HG02623 (cell line): ENCODE results near the gene SLC35B2.

Source experiments
- ATAC-seq: cut with Tn5 transposase; IDR thresholded peaks from one replicate; pipeline ENCODE4 v1.9.1; 2021; ENCODE audit warnings: moderate library complexity; ENCODE audit not compliant: unreplicated experiment

SLC35B2 gene

GRCh38 chr6:44223319-44224028, 33.9 kb downstream of the SLC35B2 start, which contains the start of gene SLC29A1:
SLC29A1 (plus strand) TSS chr6:44223595; CDS start chr6:44227314, 3,719 bp downstream.
- ATAC-seq: peak; percentile 42

DNA sequence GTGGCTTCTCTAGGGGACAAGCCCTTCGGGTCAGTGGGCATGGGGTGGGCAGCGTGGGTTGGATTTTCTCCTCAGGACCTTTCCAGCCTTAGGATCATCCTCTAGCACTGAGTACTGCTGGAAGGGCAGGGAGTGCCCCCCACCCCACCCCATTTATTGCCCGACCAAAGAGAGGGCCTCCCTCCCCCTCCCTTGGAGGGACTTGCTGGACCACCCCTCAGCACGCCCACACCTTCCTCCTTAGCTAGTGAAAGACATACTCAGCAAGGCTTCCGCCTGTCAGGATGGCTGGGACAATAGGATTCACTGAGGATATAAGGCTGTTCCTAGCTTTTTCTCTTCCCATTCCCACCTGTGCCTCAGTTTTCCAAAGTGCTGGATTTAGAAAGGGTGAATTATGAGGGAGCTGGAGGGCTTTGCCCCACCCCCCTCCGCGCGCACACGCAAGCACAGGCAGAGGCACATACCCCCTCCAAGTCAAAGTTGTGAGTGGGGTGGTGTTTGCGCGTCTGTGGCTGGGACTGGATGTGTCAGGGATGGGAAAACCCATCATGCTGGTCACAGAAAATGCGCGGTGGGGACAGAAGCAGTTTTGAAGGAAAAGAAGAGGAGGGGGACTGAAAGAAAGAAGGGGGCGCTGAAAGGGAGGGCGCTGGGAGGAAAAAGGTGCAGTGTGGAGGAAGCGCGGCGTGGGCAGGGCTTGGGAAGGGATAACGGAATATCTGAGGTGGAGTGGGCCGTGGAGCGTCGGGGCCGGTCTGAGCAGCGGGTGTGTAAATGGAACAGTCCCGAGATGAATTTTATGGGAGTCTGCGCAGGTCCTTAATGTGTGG, 34.6 kb downstream of the SLC35B2 start:
- ATAC-seq: no peak

GRCh38 chr6:44221961-44222335, 35.4 kb downstream of the SLC35B2 start:
- no peak for ATAC-seq

- no peak for ATAC-seq
These were observed 35.9 kb downstream of the SLC35B2 start for GRCh38 chr6:44221291-44221960.

DNA sequence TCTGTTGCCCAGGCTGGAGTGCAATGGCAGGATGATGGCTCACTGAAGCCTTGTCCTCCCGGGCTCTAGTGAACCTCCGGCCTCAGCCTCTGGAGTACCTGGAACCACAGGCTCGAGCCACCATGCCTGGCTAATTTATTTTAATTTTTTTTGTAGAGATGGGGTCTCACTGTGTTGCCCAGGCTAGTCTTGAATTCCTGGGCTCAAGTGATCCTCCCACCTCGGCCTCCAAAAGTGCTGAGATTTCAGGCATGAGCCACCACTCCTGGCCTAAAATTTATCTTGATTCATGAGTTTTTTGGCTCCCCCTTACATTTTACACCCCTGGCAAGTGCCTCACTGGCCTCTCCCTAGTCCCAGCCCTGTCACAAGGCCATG, 36.4 kb downstream of the SLC35B2 start:
- ATAC-seq: no peak

GRCh38 chr6:44219815-44220784, 37.2 kb downstream of the SLC35B2 start:
- ATAC-seq: no peak

DNA sequence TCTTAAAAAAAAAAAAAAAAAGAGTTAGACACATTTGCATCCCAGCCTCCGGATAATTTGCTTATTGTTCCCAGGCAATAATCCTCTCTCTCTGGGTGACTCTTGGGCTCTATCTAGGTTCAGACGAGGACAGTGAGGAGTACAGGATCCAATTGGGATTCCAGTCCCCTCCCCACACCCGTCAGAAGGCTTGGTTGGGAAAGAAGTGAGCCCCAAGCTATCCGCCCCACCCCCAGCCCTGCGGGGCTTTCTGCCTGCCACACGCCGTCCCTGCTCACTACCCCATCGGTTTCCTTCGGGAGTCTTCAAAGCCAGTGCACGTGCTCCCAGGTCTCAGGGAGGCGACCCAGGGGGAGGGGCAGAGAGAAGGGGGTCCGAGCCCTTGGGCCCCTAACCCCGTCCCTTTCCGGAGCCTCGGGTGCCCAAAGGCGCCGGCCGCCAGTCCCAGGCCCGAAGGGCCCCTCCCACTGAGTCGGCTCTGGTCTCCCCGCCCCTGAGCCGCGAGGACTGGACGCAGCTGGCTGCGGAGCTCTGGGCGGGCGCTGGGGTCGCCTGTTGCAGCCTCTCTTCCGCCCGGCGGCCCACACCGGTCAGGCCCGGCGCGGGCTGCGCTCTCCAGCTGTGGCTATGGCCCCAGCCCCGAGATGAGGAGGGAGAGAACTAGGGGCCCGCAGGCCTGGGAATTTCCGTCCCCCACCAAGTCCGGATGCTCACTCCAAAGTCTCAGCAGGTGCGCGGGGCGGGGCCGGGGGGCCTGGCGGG, 38.1 kb downstream of the SLC35B2 start:
- ATAC-seq: peak; percentile 38

DNA sequence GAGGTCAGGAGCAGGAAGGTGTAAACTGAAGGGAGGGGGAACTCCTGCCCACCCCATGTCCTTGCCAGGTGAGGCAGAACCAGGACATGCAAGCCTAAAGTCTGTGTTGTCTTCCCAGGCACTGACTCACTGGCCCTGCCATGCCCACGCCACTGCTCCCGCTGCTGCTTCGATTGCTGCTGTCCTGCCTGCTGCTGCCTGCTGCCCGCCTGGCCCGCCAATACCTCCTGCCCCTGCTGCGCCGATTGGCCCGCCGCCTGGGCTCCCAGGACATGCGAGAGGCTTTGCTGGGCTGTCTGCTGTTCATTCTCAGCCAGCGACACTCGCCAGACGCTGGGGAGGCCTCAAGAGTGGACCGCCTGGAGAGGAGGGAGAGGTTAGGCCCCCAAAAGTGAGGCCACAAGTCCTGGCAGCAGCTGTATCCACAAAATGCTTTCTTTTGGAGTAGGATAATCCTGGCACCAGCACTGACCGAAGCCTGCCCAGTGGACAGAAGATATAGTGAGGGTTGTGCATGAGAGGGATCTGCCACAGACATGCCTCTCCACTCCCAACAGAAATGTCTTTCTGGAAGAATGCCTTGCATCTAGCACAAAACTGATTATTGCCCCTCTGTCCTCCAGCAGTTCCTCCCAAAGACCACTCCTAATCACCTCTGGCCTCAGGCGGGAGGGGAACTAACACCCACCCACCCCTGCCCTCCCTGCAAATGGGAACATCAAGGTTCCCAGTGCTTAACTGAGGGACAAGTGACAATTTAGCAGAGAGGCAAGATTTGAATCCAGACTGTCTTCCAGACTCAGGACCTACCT, 39.8 kb downstream of the SLC35B2 start:
- no peak for ATAC-seq

- ATAC-seq: no peak
These were observed 40.5 kb downstream of the SLC35B2 start, which contains the start of gene MYMX for GRCh38 chr6:44216677-44217331. MYMX (plus strand) TSS chr6:44216926; CDS start chr6:44217472, 546 bp downstream.

DNA sequence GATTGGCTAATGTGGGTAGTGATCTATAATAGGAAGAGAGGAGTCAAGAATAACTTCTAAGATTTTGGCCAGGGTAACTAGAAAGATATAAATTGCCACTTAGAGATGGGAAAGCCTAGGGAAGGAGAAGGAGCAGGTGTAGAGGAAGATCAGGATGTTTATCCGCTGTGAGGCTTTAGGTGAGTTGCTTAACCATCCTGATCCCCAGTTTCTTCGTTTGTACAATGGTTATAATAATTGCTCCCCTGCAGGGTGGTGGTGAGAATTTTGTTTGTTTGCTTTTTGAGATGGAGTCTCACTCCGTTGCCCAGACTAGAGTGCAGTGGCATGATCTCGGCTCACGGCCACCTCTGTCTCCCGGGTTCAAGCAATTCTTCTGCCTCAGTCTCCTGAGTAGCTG, 43.0 kb downstream of the SLC35B2 start:
- no peak for ATAC-seq

DNA sequence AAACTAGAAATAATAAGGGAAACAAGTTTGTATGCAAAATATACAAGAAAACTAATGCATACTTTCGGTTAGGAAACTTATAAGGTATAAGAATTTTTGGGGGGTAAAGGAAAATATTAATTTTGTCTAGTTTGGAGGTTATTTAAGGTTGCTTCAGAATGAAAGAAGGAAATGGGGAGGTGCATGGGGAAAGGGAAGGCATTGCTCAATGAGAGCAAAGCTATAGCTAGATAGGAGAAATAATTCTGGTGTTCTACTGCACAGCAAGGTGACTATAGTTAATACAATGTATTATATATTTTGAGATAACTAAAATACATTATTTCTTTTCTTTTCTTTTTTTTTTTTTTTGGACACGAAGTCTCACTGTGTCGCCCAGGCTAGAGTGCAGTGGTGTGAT, 46.0 kb downstream of the SLC35B2 start:
- ATAC-seq: no peak

DNA sequence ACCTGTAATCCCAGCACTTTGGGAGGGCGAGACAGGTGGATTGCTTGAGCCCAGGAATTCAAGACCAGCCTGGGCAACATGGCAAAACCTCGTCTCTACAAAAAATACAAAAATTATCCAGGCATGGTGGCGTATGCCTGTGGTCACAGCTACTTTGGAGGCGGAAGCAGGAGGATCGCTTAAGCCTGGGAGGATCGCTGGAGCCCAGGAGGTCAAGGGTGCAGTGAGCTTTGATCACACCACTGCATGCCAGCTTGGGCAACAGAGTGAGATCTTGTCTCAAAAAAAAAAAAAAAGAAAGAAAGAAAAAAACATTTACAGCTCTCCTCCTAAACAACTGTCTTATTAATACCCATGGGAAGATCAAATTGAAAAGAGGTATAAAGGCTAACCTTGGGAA, 49.4 kb downstream of the SLC35B2 start:
- no peak for ATAC-seq
